ENCODE measurements around the gene HOXC10. TPM values are rescaled to one million over a fixed set of nuclear protein-coding genes. Genes with fewer than 3 reads are reported as not detected.

HOXC10 gene
- total RNA-seq, 1 experiment from 2014 or later: not detected

DNA sequence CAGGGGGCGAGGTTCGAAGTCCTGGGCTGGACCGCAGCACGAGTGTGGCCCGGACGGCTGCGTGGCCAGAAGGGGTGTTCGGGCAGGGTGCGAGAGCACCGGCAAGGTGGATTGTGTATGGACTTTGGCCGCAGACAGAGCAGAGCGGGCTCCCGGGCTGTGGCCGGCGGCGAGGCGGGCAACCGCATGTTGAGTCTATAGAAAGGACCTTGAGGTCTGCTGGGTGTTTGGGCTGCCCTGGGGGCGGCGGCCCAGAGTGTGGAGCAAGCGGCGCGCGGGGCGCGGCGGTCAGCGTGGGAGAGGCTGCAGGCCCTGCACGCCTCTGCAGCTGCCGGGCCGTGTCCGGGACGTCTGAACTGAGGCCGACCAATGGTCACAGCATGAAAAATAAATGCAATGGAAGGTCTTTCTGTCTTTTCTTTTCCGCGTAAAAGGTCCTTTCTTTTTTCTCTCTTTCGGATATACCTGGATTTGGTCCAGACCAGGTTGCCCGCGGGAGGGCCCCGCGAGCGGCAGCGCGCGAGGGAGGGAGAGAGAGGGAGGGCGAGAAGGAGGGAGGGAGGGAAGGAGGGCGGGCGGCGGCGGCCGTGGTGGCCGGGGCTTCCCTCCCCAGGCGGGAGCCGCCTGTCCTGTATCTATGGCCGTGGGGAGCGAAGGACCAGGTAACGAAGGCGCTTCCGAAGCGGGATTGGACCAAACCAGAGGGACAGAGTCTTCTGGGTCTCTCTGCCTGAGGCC lies 9.5 kb downstream of the HOXC10 start:
- no peak for DNase-seq (ENCODE audit: low spot score)
- ChIA-PET POLR2A (interaction anchor here (0.9 kb wide), 1 partner anchor 23 kb away, joined by 3 read pairs; no protein-coding TSS in a partner anchor), CTCF (interaction anchor here (0.6 to 2.1 kb wide), 10 partner anchors 8 to 248 kb away, joined by 3 to 10 read pairs (median 6); partner anchors contain the start of genes HOXC10 and HOXC5)
- H3K4me3 Mint-ChIP-seq: peak overlapping the region; percentile 56
- H3K4me1 Mint-ChIP-seq: peaks cover 38% of the 10 kb centered on the region
- no peak; the same call in 1 of the 2 replicates for ATAC-seq
- TF ChIP-seq, protein P1, sequence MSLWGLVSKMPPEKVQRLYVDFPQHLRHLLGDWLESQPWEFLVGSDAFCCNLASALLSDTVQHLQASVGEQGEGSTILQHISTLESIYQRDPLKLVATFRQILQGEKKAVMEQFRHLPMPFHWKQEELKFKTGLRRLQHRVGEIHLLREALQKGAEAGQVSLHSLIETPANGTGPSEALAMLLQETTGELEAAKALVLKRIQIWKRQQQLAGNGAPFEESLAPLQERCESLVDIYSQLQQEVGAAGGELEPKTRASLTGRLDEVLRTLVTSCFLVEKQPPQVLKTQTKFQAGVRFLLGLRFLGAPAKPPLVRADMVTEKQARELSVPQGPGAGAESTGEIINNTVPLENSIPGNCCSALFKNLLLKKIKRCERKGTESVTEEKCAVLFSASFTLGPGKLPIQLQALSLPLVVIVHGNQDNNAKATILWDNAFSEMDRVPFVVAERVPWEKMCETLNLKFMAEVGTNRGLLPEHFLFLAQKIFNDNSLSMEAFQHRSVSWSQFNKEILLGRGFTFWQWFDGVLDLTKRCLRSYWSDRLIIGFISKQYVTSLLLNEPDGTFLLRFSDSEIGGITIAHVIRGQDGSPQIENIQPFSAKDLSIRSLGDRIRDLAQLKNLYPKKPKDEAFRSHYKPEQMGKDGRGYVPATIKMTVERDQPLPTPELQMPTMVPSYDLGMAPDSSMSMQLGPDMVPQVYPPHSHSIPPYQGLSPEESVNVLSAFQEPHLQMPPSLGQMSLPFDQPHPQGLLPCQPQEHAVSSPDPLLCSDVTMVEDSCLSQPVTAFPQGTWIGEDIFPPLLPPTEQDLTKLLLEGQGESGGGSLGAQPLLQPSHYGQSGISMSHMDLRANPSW (CRISPR knock-in tag; conservative IDR thresholded peaks at IDR 0.05; ENCODE audit: low read depth): no peak
- TF ChIP-seq, protein P2, sequence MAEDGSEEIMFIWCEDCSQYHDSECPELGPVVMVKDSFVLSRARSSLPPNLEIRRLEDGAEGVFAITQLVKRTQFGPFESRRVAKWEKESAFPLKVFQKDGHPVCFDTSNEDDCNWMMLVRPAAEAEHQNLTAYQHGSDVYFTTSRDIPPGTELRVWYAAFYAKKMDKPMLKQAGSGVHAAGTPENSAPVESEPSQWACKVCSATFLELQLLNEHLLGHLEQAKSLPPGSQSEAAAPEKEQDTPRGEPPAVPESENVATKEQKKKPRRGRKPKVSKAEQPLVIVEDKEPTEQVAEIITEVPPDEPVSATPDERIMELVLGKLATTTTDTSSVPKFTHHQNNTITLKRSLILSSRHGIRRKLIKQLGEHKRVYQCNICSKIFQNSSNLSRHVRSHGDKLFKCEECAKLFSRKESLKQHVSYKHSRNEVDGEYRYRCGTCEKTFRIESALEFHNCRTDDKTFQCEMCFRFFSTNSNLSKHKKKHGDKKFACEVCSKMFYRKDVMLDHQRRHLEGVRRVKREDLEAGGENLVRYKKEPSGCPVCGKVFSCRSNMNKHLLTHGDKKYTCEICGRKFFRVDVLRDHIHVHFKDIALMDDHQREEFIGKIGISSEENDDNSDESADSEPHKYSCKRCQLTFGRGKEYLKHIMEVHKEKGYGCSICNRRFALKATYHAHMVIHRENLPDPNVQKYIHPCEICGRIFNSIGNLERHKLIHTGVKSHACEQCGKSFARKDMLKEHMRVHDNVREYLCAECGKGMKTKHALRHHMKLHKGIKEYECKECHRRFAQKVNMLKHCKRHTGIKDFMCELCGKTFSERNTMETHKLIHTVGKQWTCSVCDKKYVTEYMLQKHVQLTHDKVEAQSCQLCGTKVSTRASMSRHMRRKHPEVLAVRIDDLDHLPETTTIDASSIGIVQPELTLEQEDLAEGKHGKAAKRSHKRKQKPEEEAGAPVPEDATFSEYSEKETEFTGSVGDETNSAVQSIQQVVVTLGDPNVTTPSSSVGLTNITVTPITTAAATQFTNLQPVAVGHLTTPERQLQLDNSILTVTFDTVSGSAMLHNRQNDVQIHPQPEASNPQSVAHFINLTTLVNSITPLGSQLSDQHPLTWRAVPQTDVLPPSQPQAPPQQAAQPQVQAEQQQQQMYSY (CRISPR knock-in tag; IDR thresholded peaks at IDR 0.05): peak; percentile 63; the same call in 1 of the 2 replicates
- H3K27me3 Mint-ChIP-seq (ENCODE audit: low read depth): peaks cover 100% of the 10 kb centered on the region
- H3K36me3 Mint-ChIP-seq: no peaks in the 10 kb centered on the region
- H3K9me3 Mint-ChIP-seq: no peaks in the 10 kb centered on the region
- no peak overlapping the region for H3K27ac Mint-ChIP-seq

DNA sequence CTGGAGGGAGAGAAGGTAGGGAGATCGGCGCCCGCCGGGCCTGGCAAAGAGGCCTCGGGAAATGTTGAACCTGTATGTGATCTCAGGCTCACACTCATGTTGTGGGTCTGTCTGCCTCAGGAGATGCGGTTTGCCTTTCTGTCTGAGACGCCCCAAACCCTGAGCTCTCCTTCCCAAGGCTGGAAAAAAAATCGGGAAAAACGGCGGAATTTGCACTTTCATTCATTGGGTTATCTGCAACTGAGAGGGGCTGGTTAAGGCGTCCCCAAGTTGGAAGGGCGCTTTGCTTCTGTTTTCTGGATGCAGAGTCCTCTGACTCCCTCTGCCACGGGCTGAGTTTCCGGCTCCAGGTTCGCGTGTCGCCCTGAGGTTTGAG lies 10.0 kb downstream of the HOXC10 start:
- peak overlapping the region; percentile 56 for H3K4me3 Mint-ChIP-seq
- DNase-seq (ENCODE audit: low spot score): no peak
- ATAC-seq: no peak

DNA sequence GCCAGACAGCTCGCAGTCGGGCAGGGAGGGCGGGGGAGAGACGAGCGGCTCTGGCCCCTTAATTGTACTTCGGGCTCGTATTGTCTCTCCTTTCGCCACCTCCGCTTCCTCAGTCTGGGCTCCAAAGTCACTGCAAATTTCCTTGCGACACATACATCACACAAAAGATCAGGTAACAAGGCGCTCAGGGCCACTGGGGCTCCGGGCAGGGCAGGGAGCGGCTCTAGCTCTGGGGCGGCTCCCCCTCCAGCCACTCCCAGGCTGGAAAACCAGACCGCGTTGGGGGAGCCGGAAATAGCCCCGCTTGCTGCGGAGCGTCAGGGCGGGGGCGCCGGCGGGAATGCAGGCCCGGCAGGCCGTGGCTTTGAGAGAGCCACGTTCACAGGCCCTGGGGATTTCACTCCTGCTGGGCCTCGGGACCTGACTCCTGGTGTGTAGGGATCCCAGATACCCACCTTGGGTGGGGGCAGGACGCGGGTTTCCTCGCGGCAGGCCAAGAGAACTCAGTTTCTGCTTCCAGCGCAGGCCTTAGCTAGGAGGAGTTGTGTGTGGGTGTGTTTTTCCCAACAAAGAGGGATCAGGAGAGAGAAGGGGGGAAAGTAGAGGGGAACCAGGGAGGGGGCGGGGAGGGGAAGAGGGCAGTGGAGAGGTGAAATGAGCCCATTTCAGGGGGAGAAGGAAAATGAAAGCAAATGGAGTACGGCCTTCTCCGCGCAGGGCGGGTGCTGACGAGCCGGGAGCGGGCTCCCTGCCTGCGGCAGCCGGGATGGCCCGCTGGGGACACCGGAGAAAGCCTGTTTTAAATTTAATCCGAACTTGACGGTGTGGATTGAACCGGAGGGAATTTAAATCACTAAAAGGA lies 10.7 kb downstream of the HOXC10 start:
- ChIA-PET CTCF (interaction anchor here (0.6 to 2.1 kb wide), 11 partner anchors 10 to 249 kb away, joined by 3 to 10 read pairs (median 6); partner anchors contain the start of genes HOXC10 and HOXC5), POLR2A (no interaction called here)
- no peaks in the 10 kb centered on the region for H3K36me3 Mint-ChIP-seq
- ATAC-seq (peak; percentile 49), DNase-seq (ENCODE audit: low spot score) (peak; percentile 76)
- H3K4me3 Mint-ChIP-seq: peak overlapping the region; percentile 56
- H3K9me3 Mint-ChIP-seq: no peaks in the 10 kb centered on the region
- H3K4me1 Mint-ChIP-seq: peaks cover 36% of the 10 kb centered on the region
- peaks cover 100% of the 10 kb centered on the region for H3K27me3 Mint-ChIP-seq (ENCODE audit: low read depth)
- H3K27ac Mint-ChIP-seq: no peak overlapping the region
- no peak for TF ChIP-seq OVOL2 (CRISPR knock-in tag; IDR thresholded peaks at IDR 0.05; ENCODE audit: borderline replicate concordance)
- 0 out of 2 replicates have a peak, but pooled peaks have one; percentile 20 for TF ChIP-seq SP1 (CRISPR knock-in tag; conservative IDR thresholded peaks at IDR 0.05)

More for the DNA sequence above, 10.0 kb downstream of the HOXC10 start:
- no peak for TF ChIP-seq JUN (CRISPR knock-in tag; IDR thresholded peaks at IDR 0.05)
- TF ChIP-seq, protein P2 (CRISPR knock-in tag; IDR thresholded peaks at IDR 0.05): peak; percentile 45; the same call in 1 of the 2 replicates
- Mint-ChIP-seq H3K9me3 (no peaks in the 10 kb centered on the region), H3K27ac (no peak overlapping the region), H3K4me1 (peaks cover 39% of the 10 kb centered on the region), H3K36me3 (no peaks in the 10 kb centered on the region), H3K27me3 (ENCODE audit: low read depth) (peaks cover 100% of the 10 kb centered on the region)
- ChIA-PET CTCF (interaction anchor here (0.6 to 2.1 kb wide), 11 partner anchors 9 to 248 kb away, joined by 3 to 10 read pairs (median 6); partner anchors contain the start of genes HOXC10 and HOXC5), POLR2A (no interaction called here)
